Smooth muscle cell (in vitro differentiated cells): Measurements from ENCODE around the gene PSMD10. TPM values are rescaled to one million over a fixed set of nuclear protein-coding genes. Genes with fewer than 3 reads are reported as not detected.

Experiments used
- DNase-seq: peaks from one replicate; lab custom pipeline; 2025; ENCODE audit not compliant: unreplicated experiment; lab: John Stamatoyannopoulos, UW
- H2AFZ ChIP-seq: fragments of 200-600 bp; sonication (generic); 2 replicates; pipeline ENCODE4 v1.6.0; 2016; ENCODE audit warnings: antibody characterized with exemption, low read depth, mild to moderate bottlenecking
- H3F3A ChIP-seq: fragments of 200-600 bp; sonication (generic); 2 replicates; pipeline ENCODE4 v1.6.0; 2017; ENCODE audit warnings: antibody characterized with exemption, low read depth
- H3K27ac ChIP-seq: fragments of 200-600 bp; sonication (generic); 2 replicates; pipeline ENCODE4 v1.5.1; 2016; ENCODE audit warnings: low read depth, mild to moderate bottlenecking
- H3K27me3 ChIP-seq: fragments of 200-600 bp; sonication (generic); 2 replicates; pipeline ENCODE4 v1.6.1; 2016; ENCODE audit warnings: low read depth, mild to moderate bottlenecking
- H3K36me3 ChIP-seq: fragments of 200-600 bp; sonication (generic); 2 replicates; pipeline ENCODE4 v1.5.1; 2016; ENCODE audit warnings: low read depth
- H3K4me1 ChIP-seq: fragments of 200-600 bp; sonication (generic); 2 replicates; pipeline ENCODE4 v1.5.1; 2016; ENCODE audit warnings: low read depth
- H3K4me2 ChIP-seq: fragments of 200-600 bp; sonication (generic); 2 replicates; pipeline ENCODE4 v1.6.0; 2016; ENCODE audit warnings: mild to moderate bottlenecking
- H3K4me3 ChIP-seq: fragments of 200-600 bp; sonication (generic); 2 replicates; pipeline ENCODE4 v1.5.1; 2016; ENCODE audit warnings: mild to moderate bottlenecking
- H3K79me2 ChIP-seq: fragments of 200-600 bp; sonication (generic); 2 replicates; pipeline ENCODE4 v1.6.0; 2016; ENCODE audit warnings: low read depth, mild to moderate bottlenecking
- H3K9ac ChIP-seq: fragments of 200-600 bp; sonication (generic); 2 replicates; pipeline ENCODE4 v1.6.0; 2016; ENCODE audit warnings: low read depth
- H3K9me3 ChIP-seq: fragments of 200-600 bp; sonication (generic); replicated peaks from 2 replicates; pipeline ENCODE4 v1.5.1; 2016; ENCODE audit warnings: low read depth
- H4K20me1 ChIP-seq: fragments of 200-600 bp; sonication (generic); 2 replicates; pipeline ENCODE4 v1.6.0; 2016; ENCODE audit warnings: low read depth
- CTCF ChIP-seq: fragments of 200-600 bp; sonication (generic); IDR thresholded peaks from 2 replicates; pipeline ENCODE4 v1.5.1; 2017; ENCODE audit warnings: borderline replicate concordance, mild to moderate bottlenecking, antibody characterized with exemption; ENCODE audit not compliant: insufficient read depth, poor library complexity, severe bottlenecking
- WGBS: methylation state at CpG from one replicate; pipeline ENCODE4 v1.1.7; 2016; ENCODE audit warnings: low lambda C conversion rate; 5-methylcytosine and 5-hydroxymethylcytosine counted together
- polyA plus RNA-seq: library from polyadenylated mRNA; unstranded; fragments of >200 nt; fragmentation: Nextera tagmentation; extraction: Ambion mirVana; gene quantifications from 2 replicates; pipeline ENCODE4 v1.2.1, GENCODE V29; 2016
- total RNA-seq: library from RNA; depleted of rRNA; stranded (reverse); fragments of >200 nt; gene quantifications from 2 replicates; pipeline ENCODE4 v1.2.3, GENCODE V29; 2014

The PSMD10 gene
- total and polyA plus RNA-seq, 2 experiments from 2014 or later: 75.6 to 93.9 TPM

- no peaks in the 10 kb centered on the region for H3K9me3 ChIP-seq
- TF ChIP-seq CTCF: no peak
- H3K4me1 ChIP-seq: peaks cover 6% of the 10 kb centered on the region
- H3K4me2 ChIP-seq: no peak overlapping the region
- H3F3A ChIP-seq: no peaks in the 10 kb centered on the region
- H3K36me3 ChIP-seq: no peaks in the 10 kb centered on the region
- no peaks in the 10 kb centered on the region for H4K20me1 ChIP-seq
- no peak for DNase-seq
- WGBS: 79% methylated on average over 6 of the region's 6 CpGs
- H3K79me2 ChIP-seq: peaks cover 19% of the 10 kb centered on the region
- H2AFZ ChIP-seq: no peak overlapping the region
- H3K27ac ChIP-seq: no peak overlapping the region
- H3K27me3 ChIP-seq: no peaks in the 10 kb centered on the region
- H3K9ac ChIP-seq: no peak overlapping the region
- no peak overlapping the region for H3K4me3 ChIP-seq
These were observed 3.5 kb downstream of the PSMD10 start for GRCh38 chrX:108087792-108088191.

DNA sequence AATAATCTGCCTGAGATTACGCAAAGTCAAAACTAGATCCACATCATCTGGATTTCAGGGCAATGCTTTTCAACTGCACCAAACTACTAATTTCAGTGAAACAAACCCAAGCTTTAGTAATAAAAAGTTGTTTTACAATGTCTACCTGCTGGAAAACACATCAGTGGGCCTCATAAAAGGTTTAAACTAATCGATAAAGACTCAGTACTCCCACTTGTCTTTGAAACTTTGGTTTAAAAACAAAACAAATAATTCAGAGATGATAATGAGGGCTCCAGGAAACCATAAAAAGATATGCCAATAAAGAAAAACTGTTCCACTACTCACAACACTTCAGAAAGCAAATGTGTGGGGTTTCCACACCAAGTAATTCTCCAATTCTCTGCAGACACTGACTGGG, 10.2 kb downstream of the PSMD10 start:
- no peak overlapping the region for H3K4me3 ChIP-seq
- no peak for TF ChIP-seq CTCF
- H3K27ac ChIP-seq: no peak overlapping the region
- no peaks in the 10 kb centered on the region for H3F3A ChIP-seq
- no peaks in the 10 kb centered on the region for H4K20me1 ChIP-seq
- no peaks in the 10 kb centered on the region for H3K27me3 ChIP-seq
- no peak overlapping the region for H3K9ac ChIP-seq
- H3K9me3 ChIP-seq: no peaks in the 10 kb centered on the region
- no peak overlapping the region for H3K4me2 ChIP-seq
- no peaks in the 10 kb centered on the region for H3K36me3 ChIP-seq
- H3K79me2 ChIP-seq: no peaks in the 10 kb centered on the region
- no peaks in the 10 kb centered on the region for H3K4me1 ChIP-seq
- DNase-seq: no peak
- WGBS: 82% methylated on average over 2 of the region's 2 CpGs
- no peak overlapping the region for H2AFZ ChIP-seq

GRCh38 chrX:108072746-108073145, 18.6 kb downstream of the PSMD10 start:
- Histone ChIP-seq H3K9ac (no peak overlapping the region), H3K27me3 (peaks cover 3% of the 10 kb centered on the region), H3K4me1 (no peaks in the 10 kb centered on the region), H3K79me2 (no peaks in the 10 kb centered on the region), H3K36me3 (no peaks in the 10 kb centered on the region), H3K4me3 (no peak overlapping the region), H3F3A (no peaks in the 10 kb centered on the region), H4K20me1 (no peaks in the 10 kb centered on the region), H3K27ac (no peak overlapping the region), H3K9me3 (no peaks in the 10 kb centered on the region), H3K4me2 (no peak overlapping the region), H2AFZ (no peak overlapping the region)
- DNase-seq: no peak
- TF ChIP-seq CTCF: no peak
- WGBS: 81% methylated on average over 5 of the region's 5 CpGs

DNA sequence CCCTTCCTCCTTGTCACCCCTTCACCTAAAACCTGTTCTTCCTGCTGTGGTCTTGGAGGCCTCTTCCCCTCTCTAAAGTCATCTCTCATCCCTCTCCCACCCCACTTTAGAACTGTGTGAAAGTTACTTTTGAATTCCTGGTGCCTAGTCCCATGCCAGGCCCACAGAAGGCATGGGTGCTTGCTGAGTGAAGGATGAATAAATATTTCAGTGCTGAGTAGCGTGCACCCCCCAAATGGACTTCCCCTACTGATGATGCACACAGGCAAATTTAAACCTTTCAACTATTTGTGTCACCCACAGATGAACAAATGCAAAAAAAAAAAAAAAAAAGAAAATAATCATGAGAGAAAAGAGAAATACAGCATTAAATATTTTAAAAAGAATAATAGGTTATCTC, 19.8 kb downstream of the PSMD10 start:
- WGBS: 78% methylated on average over 1 of the region's 1 CpG
- Histone ChIP-seq H2AFZ (no peak overlapping the region), H3K9ac (no peak overlapping the region), H3K4me1 (no peaks in the 10 kb centered on the region), H4K20me1 (no peaks in the 10 kb centered on the region), H3K27ac (no peak overlapping the region), H3K9me3 (no peaks in the 10 kb centered on the region), H3K4me2 (no peak overlapping the region), H3K27me3 (peaks cover 3% of the 10 kb centered on the region), H3F3A (no peaks in the 10 kb centered on the region), H3K4me3 (no peak overlapping the region), H3K79me2 (no peaks in the 10 kb centered on the region), H3K36me3 (no peaks in the 10 kb centered on the region)
- TF ChIP-seq CTCF: no peak
- DNase-seq: no peak
